Right renal pelvis (tissue), 4 donors: ENCODE measurements around the gene CYTH3. TPM values are rescaled to one million over a fixed set of nuclear protein-coding genes. Genes with fewer than 3 reads are reported as not detected.
"Not testable (repeated sequence)": the region's sequence is repeated elsewhere in the genome, so short reads cannot be mapped to it uniquely, and the experiment has no call there.

Experiments used
- DNase-seq, 4 donors: peaks; one replicate each; pipeline ENCODE4 v3.0.0-alpha.2; 2013; ENCODE audit warnings: low read depth in 4 of 4, low spot score in 3 of 4, missing footprints in 1 of 4
- polyA plus RNA-seq, 4 donors: library from polyadenylated mRNA; unstranded; fragments of 120-200 nt; gene quantifications; one replicate each; pipeline ENCODE4 v1.2.1, GENCODE V29; 2013; ENCODE audit not compliant: insufficient read length in 4 of 4

Gene CYTH3
- polyA plus RNA-seq, 4 donors: 36.5 to 42.5 (median 38.1) TPM

DNA sequence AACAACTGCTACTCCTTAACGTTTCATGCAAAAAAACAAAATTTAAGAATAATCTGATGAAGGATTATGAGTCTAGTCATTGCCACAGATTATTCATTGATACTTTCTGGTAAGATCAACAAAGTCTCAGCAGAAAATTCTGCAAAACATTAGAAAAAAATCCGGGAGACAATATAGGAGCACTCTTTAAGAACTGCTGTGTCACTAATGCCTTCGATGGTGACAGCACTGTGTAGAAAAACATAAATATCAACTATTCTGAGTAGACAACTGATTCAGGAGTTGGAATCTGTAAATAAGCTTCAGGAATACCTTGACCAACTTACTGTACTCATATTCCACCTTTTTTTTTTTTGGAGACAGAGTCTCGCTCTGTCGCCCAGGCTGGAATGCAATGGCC is 69.0 kb downstream of the CYTH3 start:
- no peak for DNase-seq

DNA sequence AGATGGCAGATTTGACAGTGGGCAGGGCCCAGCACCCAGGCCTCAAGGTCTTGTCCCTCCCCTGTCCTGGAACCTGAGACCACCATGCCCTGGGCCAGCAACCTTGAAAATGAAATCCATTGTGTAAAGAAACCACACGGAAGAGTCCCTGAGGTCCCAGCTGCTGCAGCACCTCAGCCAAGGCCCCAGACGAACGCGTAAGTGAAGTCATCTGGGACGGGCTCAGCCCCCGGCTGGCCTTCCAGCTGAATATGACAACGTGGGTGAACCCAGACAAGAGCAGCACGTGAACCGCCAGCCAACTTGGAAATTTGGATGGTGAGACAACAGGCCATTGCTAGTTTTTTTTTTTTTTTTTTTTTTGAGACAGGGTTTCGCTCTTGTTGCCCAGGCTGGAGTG is 70.3 kb downstream of the CYTH3 start:
- no peak for DNase-seq

DNA sequence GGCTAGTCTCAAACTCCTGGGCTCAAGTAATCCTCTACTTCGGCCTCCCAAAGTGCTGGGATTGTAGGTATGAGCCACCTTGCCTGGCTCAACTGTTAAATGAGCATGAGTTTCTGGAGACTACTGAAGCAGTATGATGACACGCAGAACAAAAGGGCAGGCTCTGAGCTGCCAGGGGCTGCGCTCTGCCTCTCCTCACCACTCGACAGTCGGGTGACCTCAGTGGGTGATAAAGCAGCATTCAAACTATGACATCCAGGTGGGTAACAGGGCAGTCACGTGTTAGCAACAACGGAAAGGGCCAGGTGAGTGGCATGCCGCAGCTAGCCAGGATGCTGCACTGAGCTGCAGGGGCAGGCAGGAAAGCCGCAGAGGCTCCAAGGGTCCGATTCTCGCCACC is 71.5 kb downstream of the CYTH3 start:
- DNase-seq: no peak

DNA sequence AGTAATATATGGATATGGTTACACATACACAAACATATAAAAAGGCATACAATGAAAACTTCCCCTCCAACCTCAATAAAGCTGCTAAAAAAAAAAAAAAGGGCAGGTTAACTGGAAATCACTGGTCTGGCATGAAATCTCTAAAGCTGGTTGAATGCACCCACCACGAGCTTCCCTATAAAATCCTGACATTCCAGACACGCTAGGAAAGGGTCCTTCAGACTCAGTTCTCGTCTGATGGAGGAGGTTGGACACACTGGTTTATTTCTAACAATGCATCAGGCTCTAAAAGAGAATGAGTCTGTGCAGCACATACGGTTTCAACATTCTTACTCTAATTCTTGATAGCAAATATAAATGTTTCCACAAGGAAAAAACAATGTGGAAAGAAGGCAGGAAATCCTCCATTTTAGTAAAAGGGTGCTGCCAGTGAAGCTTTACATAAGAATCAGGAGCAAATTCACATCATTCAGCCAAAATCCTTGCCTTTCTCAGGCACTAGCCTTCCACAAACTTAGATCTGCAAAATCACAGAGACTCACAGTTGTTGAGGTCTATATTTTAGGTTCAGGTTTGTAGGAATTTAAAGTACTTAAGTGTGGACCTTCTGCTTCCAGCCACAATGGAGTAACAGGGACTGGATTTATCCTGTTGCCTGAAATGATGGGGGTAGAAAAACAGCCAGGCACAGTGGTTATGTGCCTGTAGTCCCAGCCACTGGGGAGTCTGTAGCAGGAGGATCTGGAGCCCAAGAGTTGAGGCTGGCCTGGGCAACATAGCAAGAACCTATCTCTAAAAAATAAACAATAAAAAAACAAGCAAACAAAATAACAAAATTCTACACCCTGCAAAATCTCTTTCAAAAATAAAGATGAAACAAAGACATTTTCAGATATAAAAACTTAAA is 73.5 kb downstream of the CYTH3 start:
- DNase-seq: no peak

DNA sequence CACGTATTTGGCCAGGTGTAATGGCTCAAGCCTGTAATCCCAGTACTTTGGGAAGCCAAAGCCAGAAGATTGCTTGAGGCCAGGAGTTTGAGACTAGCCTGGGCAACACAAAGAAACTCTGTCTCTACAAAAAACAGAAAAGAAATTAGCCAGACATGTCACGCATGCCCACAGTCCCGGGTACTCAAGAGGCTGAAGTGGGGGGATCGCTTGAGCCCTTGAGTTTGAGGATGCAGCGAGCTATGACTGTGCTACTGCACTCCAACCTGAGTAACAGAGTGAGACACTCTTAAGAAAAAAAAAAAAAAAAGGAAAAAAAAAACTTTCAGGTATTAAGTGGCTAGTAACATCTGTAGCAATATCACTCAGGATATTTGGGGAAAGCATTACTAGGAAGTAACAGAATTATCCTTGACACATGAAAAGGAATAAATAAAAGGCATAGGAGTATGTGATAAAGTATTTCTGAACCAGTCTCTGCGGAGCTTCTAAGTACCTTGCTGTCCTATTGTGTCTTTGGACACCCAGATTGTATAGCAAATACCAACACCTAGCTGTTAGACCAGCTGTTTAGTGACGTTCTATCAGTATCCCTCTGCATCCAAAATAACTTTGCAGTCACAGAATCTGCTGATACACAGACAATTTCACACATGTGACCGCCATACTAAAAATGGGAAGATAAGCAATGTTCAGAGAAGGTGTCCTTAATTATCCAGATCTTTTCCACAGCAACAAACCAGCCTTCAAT is 74.4 kb downstream of the CYTH3 start:
- no peak for DNase-seq

DNA sequence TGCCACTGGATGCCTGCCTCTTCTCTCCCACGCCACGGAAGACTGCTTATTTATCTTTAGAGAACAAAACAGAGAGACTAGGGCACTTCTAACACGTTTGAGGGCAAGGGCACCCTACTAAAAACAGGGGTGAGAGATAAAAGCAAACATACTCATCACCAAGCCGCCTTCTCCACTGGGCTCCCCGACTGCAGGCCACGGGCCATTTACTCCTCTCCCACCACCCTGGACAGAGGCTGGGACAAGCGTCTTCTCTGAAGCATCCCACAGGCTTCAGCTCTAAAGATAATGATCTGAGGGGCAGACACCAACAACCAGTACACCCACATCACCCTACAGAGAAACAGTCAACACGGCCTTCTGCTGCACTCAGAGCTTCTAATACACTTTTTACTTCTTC is 78.7 kb downstream of the CYTH3 start:
- DNase-seq: no peak

DNA sequence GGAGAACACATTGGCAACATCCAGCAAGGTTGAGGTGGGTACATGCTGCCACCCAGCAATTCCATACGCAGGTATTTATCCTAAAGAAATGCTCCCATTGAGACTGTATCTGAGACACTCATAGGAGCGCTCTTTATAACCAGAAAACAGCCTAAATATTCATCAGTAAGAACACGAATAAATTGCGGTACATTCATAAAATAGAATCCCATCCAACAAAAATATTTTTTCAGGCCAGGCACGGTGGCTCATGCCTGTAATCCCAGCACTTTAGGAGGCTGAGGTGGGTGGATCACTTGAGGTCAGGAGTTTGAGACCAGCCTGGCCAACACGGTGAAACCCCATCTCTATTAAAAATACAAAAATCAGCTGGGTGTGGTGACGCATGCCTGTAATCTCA is 81.9 kb downstream of the CYTH3 start:
- not testable (repeated sequence) for DNase-seq

DNA sequence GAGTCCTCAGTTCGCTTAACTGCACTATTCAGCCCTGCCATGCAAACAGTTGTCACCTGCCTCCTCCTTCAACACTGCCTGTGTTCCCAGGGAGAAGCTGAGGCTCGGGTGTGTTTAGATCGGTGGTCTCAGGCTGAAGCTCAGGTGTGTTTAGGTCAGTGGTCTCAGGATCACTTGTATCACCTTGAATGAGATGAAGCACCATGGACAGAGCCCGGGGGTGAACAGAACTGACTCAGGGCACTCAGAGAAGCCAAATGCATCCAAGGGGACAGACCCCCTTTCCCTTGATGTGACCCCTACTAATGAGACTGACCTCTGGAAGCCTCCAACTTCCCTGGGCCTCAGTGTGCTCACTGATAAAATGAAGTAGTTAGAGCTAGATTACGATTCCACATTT is 84.0 kb downstream of the CYTH3 start:
- DNase-seq: no peak

DNA sequence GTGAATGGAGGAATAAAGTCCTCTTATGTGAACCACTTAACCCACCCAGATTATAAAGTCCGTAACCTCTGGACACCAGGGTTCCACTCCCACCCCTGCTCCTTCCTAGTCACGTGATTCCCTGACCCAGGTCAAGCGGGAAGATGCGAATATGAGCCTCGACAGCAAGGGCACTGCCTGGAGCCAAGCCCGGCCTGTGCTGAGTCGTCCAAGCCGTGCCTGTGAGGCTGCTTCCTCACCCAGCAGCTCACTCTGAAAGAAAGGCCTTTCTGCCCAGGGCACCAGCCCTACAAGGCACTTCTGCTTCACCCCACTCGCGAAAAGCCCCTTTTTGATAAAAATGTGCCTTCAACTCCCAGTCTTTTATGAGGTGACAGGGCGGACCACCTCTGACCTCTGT is 85.8 kb downstream of the CYTH3 start:
- no peak for DNase-seq

DNA sequence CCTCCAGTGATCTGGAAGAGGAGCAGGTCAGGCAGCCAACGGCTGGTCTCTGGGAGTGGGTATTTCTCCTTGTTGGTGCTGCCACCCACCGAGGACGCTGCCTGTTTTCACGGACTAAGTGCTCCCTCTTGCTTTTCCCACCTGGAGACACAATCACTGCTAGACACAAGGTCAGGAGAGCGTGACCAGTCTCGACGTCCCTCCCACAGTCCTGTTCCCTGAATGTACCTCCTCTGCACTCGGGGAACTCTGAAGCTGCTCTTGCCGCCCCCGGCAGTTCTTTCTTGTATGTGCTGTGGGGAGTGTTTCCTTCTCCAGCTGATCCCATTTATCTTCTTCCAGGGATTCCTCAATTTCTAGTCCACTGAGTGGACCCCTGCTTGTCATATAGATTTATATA is 89.4 kb downstream of the CYTH3 start:
- no peak for DNase-seq

DNA sequence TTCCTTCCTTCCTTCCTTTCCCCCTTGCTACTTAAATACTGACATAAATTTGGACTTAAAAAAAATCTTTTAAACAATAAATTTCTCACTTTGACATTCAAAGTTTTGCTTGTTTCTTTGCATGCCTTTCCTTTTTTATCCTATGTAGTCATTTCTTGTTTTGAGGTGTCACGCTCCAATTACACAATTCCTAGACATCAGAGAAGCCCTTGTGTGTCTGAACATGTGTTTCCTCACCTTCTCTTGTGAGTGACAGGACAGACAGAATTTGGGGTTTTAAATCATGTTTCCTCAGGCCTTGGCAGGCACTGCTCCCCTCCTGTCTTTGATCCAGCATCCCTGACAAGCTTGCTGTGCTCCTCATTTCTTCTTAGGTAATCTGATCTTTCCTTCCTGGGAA is 91.3 kb downstream of the CYTH3 start:
- no peak for DNase-seq

DNA sequence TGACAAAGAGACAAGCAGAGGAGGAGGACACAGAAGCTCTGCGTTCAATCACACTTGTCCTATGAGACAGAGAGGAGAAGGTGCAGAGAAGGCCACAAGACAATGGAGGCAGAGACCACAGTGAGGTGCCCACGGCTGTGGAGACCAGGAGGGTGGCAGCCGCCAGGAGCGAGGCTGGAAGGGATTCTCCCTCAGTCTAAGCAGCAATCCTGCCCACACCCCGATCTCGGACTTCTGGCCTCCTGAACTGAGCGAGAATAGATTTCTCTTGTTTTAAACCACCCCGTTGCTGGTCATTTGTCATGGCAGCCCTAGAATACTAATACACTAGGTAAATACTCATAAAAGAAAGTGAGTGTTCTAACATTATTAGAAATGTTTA is 92.1 kb downstream of the CYTH3 start:
- DNase-seq: no peak

DNA sequence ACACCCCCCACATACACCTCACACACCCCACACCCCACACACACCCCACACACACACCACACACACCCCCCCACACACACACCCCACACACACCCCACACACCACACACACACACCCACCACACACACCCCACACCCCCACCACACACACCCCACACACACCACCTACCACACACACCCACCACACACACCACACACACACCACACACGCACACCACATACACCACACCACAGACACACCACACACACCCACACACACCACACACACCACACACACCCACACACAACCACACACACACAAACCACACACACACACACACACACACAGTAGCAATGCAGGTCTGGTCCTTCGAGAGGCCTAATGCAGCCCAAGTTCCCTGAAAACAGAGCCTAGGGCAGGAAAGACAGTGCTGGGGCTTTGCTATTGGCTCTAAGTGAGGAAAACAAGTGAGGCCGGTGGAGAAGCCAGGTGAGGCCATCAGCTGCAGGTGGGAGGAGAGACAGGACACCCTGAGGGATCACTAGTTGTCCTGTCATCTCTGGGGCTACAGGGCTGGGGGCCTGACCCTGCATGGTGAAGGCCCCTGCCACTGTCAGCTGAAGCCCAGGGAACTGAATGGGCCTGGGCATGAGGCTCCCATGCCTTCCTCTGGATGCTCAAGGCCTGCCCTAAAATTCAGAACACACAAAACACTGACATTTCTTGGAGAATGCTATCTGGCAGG is 92.6 kb downstream of the CYTH3 start:
- no peak for DNase-seq

DNA sequence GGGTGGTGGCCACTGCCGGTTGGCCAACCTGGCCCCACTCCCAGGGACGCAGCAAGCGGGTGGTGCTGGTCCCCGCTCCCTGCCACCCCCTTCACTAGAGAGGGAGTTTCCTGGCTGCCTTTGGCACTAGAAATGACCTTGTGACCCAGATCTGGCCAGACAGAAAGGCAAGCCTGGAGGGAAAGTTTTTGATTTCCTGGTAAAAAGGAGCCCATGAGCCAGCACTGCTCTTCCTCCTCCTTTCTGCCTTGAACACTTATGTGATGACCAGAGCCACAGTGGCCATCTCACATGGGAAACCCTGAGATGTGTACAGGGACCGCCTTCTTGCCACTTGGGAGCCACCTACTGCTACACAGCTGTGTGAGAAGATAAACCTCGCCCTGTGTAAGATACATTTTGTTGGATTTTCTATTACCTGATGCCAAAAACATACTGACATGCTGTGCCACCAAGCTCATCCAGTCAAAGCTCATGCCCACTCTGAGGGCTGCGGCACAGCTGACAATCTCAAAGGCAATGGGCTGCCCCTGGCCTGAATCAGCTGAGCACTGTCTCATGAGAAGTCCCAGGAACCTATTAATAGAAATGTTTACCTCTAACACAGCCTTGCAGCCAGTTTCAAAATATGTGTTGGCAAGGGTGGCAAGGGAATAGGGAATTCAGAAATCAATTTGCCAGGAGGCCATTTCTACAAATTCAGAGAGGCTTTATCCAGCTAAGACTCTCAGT is 94.0 kb downstream of the CYTH3 start:
- DNase-seq: no peak

DNA sequence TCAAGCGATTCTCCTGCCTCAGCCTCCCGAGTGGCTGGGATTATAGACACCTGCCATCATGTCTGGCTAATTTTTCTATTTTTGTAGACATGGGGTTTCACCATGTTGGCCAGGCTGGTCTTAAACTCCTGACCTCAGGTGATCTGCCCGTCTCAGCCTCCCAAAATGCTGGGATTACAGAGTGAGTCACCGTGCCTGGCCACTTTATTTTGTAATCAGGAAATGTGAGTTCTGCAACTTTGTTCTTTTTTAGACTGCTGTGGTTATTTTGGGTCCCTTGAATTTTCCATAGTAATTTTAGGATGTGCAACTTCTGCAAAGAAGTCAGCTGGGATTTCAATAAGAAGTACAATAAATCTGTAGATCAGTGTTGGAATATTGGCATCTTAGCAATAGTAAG is 96.8 kb downstream of the CYTH3 start:
- DNase-seq: no peak

DNA sequence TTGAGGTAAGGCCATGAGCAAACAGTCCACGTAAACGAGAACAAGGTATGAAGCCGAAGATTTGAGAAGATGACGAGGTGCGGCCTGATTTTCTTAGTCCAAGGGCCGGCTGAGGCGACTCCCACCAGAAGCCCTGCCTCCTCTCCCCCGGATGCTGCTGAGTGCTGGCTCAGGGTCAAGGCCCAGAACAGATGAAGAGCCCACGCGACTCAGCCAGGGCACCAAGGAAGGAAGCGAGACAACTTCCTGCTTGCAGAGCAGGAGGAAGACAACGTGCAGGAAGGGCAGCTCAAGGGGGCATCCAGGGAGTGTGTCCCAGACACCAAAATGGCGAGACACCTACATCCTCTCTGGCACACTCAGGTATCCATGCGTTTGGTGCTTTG is 99.5 kb downstream of the CYTH3 start:
- no peak for DNase-seq

DNA sequence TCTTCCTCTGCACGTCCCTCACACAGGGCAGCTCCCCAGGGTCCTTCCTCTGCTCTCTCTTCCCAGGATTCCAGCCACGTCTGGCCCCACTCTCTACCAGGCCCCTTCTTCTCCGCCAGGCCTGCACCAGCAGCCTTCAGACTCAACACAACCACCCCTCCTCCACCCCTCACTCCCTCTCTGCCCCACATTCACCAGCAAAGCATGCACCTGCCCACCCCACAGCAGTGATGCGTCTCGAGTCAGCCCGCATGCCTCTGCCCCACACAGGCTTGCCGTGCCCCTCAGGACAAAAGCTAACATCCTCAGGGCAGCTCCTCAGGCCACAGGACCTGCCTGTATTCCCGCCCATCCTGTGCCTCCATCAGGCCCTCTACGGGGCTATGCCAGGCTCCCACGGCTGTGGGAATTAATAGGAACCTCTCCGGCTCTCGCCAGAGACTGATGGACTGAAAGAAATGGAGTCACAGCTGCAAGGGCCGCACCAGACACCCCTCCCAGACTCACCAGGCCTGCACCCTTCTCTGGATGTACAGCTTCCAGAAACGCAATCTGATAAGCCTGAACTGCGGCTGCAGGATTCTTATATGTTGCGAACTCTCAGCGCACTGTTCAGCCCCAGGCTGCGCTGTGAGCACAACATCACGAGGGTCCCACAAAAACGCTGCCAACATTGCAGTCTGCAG is 100.1 kb downstream of the CYTH3 start:
- no peak for DNase-seq

DNA sequence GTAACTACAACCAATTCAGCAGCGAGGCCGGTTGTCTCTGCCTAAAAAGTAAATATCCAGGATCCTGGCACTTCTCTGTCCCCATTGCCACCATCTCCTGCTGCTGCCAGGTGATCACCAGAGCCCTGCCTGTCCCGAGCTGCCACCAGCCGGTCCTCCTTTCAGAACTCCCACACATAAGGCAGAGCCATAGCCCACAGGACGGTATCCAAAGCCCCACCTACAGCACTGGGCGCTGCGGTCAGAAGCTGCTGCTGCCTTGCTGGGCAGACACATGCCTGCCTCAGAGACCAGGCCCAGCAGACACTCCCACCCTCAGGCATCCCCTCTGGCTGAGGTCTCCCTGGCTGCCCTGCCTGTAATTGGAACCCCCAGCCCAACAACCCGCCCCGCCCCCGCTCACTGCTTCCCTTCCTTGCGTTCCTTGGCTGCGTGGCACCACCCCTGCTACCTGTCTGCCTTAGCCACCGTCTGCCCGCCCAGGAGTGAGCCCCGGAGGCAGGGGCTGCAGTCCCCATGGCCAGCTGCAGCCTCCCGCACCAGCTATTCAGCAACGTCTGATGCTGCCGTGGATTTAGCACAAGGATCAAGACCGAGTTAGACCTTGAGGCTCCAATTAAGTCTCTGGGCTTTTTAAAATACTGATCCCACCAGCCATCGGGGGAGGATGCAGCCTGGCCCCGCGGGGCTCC is 100.7 kb downstream of the CYTH3 start:
- no peak for DNase-seq
